IPS-NIHi7 (cell line): Measurements from ENCODE around the gene LANCL3.
A peak's percentile ranks its signal among the peaks of the same experiment; 100 is the strongest.
"Not testable (repeated sequence)": the region's sequence is repeated elsewhere in the genome, so short reads cannot be mapped to it uniquely, and the experiment has no call there.

Experiments
- DNase-seq: peaks from one replicate; pipeline ENCODE4 v3.0.0; 2012; ENCODE audit warnings: mixed read lengths; ENCODE audit errors: extremely low spot score

LANCL3 gene

GRCh38 chrX:37571426-37572107 lies at the start of gene LANCL3:
TSS of gene LANCL3 (plus strand) at chrX:37571661. CDS start at chrX:37571871, 210 bp downstream.
- DNase-seq = not testable (repeated sequence)

- not testable (repeated sequence) for DNase-seq
Observed at GRCh38 chrX:37523673-37524072, 47.8 kb upstream of the LANCL3 start.

GRCh38 chrX:37541991-37542390 lies 29.5 kb upstream of the LANCL3 start:
- no peak for DNase-seq

GRCh38 chrX:37542791-37543190 lies 28.7 kb upstream of the LANCL3 start:
- no peak for DNase-seq

- DNase-seq = no peak
Observed at GRCh38 chrX:37543324-37543723, 28.1 kb upstream of the LANCL3 start.

GRCh38 chrX:37544531-37544930 lies 26.9 kb upstream of the LANCL3 start:
- DNase-seq = not testable (repeated sequence)

- no peak for DNase-seq
Observed at GRCh38 chrX:37545066-37545465, 26.4 kb upstream of the LANCL3 start.

- not testable (repeated sequence) for DNase-seq
Observed at GRCh38 chrX:37549619-37550018, 21.8 kb upstream of the LANCL3 start.

- peak; percentile 16 for DNase-seq
Observed at GRCh38 chrX:37553476-37553875, 18.0 kb upstream of the LANCL3 start.

GRCh38 chrX:37565254-37565653 lies 6.2 kb upstream of the LANCL3 start:
- not testable (repeated sequence) for DNase-seq

GRCh38 chrX:37570349-37570748 lies 1.1 kb upstream of the LANCL3 start:
- not testable (repeated sequence) for DNase-seq

- DNase-seq = peak; percentile 25
Observed at GRCh38 chrX:37572108-37572587, 687 bp downstream of the LANCL3 start.

- DNase-seq = not testable (repeated sequence)
Observed at GRCh38 chrX:37573121-37573520, 1.7 kb downstream of the LANCL3 start.

GRCh38 chrX:37578045-37578444 lies 6.6 kb downstream of the LANCL3 start:
- DNase-seq = no peak

GRCh38 chrX:37580080-37580479 lies 8.6 kb downstream of the LANCL3 start:
- no peak for DNase-seq

GRCh38 chrX:37587337-37587736 lies 15.9 kb downstream of the LANCL3 start:
- DNase-seq = not testable (repeated sequence)

- no peak for DNase-seq
Observed at GRCh38 chrX:37590047-37590446, 18.6 kb downstream of the LANCL3 start.

GRCh38 chrX:37594755-37595382 lies 23.4 kb downstream of the LANCL3 start:
- no peak for DNase-seq

- no peak for DNase-seq
Observed at GRCh38 chrX:37599729-37600128, 28.3 kb downstream of the LANCL3 start.

GRCh38 chrX:37603938-37604409 lies 32.5 kb downstream of the LANCL3 start:
- no peak for DNase-seq

GRCh38 chrX:37607243-37607642 lies 35.8 kb downstream of the LANCL3 start:
- DNase-seq = no peak

- peak; percentile 24 for DNase-seq
Observed at GRCh38 chrX:37608156-37608555, 36.7 kb downstream of the LANCL3 start.

GRCh38 chrX:37609727-37610126 lies 38.3 kb downstream of the LANCL3 start:
- no peak for DNase-seq
